Astrocyte (in vitro differentiated cells and primary cell): ENCODE data around the gene GGT1.

Source experiments
- EZH2 ChIP-seq: IDR thresholded peaks from 2 replicates; pipeline ENCODE4 v1.6.1; 2012; ENCODE audit warnings: mild to moderate bottlenecking, low read length, inconsistent platforms; ENCODE audit not compliant: insufficient read depth
- TF ChIP-seq, protein P1 (sequence below): IDR thresholded peaks from 2 replicates; pipeline ENCODE4 v1.5.1; 2011; ENCODE audit warnings: low read depth, mild to moderate bottlenecking, inconsistent platforms, low read length, moderate library complexity; ENCODE audit not compliant: insufficient read depth

DNA sequence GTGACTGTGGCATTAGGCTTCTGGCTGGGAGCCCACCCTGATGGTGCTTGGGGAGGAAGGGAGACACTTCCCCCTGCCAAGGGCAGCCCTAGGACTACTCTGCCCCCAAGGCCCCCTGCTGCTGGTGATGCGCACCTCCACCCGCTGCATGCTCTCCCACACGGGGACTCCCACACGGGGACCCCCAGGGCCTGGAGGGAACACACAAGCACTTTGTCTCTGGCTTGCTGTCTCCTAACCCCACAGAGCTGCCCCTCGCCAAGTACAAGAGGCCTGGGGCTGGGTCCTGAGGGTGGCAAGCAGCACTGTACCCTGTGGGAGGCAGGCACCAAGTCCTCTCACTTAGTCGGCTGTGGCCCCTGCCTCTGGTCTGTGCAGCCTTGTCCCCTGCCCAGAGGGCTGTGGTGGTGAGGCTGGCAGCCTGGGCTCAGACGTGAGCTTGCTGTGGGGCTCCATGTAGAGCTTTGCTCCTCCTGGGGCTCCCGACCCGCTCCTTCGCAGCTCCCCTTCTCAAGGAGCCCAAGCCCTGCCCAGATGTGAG, 18.1 kb upstream of the GGT1 start:
- TF ChIP-seq, protein P1, sequence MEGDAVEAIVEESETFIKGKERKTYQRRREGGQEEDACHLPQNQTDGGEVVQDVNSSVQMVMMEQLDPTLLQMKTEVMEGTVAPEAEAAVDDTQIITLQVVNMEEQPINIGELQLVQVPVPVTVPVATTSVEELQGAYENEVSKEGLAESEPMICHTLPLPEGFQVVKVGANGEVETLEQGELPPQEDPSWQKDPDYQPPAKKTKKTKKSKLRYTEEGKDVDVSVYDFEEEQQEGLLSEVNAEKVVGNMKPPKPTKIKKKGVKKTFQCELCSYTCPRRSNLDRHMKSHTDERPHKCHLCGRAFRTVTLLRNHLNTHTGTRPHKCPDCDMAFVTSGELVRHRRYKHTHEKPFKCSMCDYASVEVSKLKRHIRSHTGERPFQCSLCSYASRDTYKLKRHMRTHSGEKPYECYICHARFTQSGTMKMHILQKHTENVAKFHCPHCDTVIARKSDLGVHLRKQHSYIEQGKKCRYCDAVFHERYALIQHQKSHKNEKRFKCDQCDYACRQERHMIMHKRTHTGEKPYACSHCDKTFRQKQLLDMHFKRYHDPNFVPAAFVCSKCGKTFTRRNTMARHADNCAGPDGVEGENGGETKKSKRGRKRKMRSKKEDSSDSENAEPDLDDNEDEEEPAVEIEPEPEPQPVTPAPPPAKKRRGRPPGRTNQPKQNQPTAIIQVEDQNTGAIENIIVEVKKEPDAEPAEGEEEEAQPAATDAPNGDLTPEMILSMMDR = no peak
- no peak for TF ChIP-seq EZH2
